Right lobe of liver (tissue), 4 donors: ENCODE data around the gene AGPAT2.

Experiments used
- POLR2A ChIP-seq: fragments of 450-650 bp; IDR thresholded peaks from one replicate; pipeline ENCODE4 v1.6.1; 2017; ENCODE audit warnings: antibody characterized with exemption, mild to moderate bottlenecking
- TF ChIP-seq, protein P1 (sequence below), 4 donors: fragments of 200-600 bp in 3 of 4; fragments of 450-650 bp in 1 of 4; IDR thresholded peaks; one replicate each; pipeline versions ENCODE4 v1.5.1 to v1.8.0; 2016 to 2022; ENCODE audit warnings: antibody characterized with exemption in 4 of 4, mild to moderate bottlenecking in 2 of 4
- donor health status: DM: no; HTN: no; CAD: no.
- donor health status: DM: no; HTN: no; CAD: no.
- donor health status: DM: no; HTN: yes; CAD: no.

DNA sequence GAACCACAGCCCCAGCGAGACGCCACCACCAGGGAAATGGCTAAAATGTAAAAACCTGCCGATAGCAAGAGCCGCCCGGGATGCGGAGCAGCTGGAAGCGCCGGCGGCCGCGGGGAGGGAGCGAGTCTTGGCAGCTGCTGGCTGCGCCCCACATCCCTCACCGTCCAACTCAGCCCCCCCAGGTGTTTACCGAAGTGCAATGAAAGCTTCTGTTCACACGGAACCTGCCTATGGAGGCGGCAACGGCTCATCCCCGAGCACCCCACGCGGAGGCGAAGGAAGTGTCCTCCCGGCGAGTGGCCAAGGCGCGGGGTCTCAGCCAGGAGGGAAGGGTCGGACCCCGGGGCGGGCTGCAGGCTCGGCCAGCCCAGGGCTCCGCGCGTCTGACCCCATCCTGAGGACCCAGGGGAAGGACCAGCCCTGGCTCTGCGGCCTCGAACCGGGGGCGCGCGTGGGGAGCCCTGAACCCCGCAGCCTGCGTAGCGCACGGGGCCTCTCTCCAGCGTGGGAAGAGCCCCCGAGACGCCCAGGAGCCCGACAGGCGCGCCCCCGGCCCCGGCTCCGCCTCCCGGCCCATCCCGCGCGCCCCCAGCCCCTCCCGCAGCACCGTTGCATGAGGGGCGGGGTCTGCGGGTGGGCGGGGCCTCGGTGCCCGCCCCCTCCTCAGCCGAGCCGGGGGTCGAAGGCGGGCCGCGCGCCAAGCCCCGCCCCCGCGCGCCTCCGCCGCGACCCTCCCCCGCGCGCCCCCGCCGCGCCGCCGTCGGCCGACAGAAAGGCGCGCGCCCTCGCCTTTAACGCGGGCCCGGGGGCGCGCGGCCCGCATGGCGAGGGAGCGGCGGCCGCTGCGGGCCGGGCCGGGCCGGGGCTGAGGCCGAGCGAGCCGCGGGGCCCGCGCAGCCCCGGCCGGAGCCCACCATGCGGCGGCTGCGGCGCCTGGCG is 24.8 kb upstream of the AGPAT2 start, which contains the start of gene DIPK1B:
- TF ChIP-seq POLR2A: no peak
- TF ChIP-seq, protein P1, sequence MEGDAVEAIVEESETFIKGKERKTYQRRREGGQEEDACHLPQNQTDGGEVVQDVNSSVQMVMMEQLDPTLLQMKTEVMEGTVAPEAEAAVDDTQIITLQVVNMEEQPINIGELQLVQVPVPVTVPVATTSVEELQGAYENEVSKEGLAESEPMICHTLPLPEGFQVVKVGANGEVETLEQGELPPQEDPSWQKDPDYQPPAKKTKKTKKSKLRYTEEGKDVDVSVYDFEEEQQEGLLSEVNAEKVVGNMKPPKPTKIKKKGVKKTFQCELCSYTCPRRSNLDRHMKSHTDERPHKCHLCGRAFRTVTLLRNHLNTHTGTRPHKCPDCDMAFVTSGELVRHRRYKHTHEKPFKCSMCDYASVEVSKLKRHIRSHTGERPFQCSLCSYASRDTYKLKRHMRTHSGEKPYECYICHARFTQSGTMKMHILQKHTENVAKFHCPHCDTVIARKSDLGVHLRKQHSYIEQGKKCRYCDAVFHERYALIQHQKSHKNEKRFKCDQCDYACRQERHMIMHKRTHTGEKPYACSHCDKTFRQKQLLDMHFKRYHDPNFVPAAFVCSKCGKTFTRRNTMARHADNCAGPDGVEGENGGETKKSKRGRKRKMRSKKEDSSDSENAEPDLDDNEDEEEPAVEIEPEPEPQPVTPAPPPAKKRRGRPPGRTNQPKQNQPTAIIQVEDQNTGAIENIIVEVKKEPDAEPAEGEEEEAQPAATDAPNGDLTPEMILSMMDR (IDR thresholded peaks at IDR 0.05): no peak
